ENCODE data around the gene OMD. TPM values are rescaled to one million over a fixed set of nuclear protein-coding genes. Genes with fewer than 3 reads are reported as not detected.

OMD gene
- total RNA-seq, 1 experiment from 2014 or later: not detected

DNA sequence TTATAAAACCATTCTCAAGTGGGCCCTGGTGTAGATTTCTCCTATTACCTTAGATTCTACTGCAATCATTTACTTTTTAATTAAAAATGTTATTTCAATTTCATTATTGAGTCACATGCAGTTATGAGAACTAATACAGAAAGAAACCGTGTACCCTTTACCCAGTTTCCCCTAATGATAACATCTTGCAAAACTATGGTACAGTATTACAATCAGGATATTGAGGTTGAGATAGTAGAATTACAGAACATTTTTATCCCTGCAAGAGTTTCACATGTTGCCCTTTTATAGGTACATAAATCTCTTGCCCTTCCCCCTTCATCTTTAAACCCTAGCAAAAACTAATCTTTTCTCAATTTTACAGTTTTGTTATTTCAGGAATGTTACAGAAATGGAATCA, 11.0 kb upstream of the OMD start:
- H3K27ac ChIP-seq (ENCODE audit: low read depth, low read length): no peak overlapping the region
- ChIA-PET POLR2A (no interaction called here), RAD21 (ENCODE audit: low non-redundant PET in 1 of 2, low total read pairs in 2 of 2, uncharacterized antibody in 2 of 2, unreplicated experiment in 2 of 2) (no interaction called here), CTCF (no interaction called here)
- intact Hi-C loops (cut with micrococcal nuclease): loop anchor here (5.0 kb wide), 1 partner anchor 298 kb away; no protein-coding TSS in a partner anchor
- H4K20me1 ChIP-seq (ENCODE audit: insufficient read depth): no peaks in the 10 kb centered on the region
- TF ChIP-seq, protein P1, sequence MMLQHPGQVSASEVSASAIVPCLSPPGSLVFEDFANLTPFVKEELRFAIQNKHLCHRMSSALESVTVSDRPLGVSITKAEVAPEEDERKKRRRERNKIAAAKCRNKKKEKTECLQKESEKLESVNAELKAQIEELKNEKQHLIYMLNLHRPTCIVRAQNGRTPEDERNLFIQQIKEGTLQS (IDR thresholded peaks at IDR 0.05): no peak
- TF ChIP-seq ZNF274 (IDR thresholded peaks at IDR 0.05; ENCODE audit: low read depth, low read length): no peak
- no peak for TF ChIP-seq TCF7L2 (IDR thresholded peaks at IDR 0.05; ENCODE audit: borderline replicate concordance, extremely low read depth, insufficient read depth, insufficient read length)
- no peak for TF ChIP-seq RAD21 (IDR thresholded peaks at IDR 0.05; ENCODE audit: low read depth)
- H3K27me3 ChIP-seq (ENCODE audit: insufficient read depth, low read length): no peaks in the 10 kb centered on the region
- no peak overlapping the region for H2AFZ ChIP-seq (ENCODE audit: low read depth, low read length, poor library complexity, severe bottlenecking)
- BruUV-seq (replicated peaks): no TSS peak
- no peak overlapping the region for H3K4me2 ChIP-seq (ENCODE audit: low read length)
- DNase-seq (ENCODE audit: low read depth, low spot score): no peak
- H3K4me1 ChIP-seq (ENCODE audit: control insufficient read depth in 1 of 2, insufficient read depth in 2 of 2, low read length in 2 of 2): no peaks in the 10 kb centered on the region
- no peaks in the 10 kb centered on the region for H3K36me3 ChIP-seq (ENCODE audit: control insufficient read depth in 1 of 2, insufficient read depth in 2 of 2, low read length in 2 of 2)
- no peaks in the 10 kb centered on the region for H3K9me3 ChIP-seq (ENCODE audit: control insufficient read depth in 1 of 2, insufficient read depth in 1 of 2, low read depth in 1 of 2, low read length in 2 of 2)
- no peak overlapping the region for H3K4me3 ChIP-seq (replicated peaks in 1 of 2; ENCODE audit: low read depth in 1 of 2, low read length in 2 of 2)
- no peaks in the 10 kb centered on the region for H3K9me2 ChIP-seq (ENCODE audit: insufficient read depth)
- ATAC-seq: no peak
- no peak overlapping the region for H3K9ac ChIP-seq (ENCODE audit: low read length)
- H3K79me2 ChIP-seq (ENCODE audit: insufficient read depth, low read length): no peaks in the 10 kb centered on the region

GRCh38 chr9:92432972-92433548, 8.8 kb upstream of the OMD start:
- Histone ChIP-seq H3K9me2 (ENCODE audit: insufficient read depth) (no peaks in the 10 kb centered on the region), H3K9me3 (ENCODE audit: control insufficient read depth in 1 of 2, insufficient read depth in 1 of 2, low read depth in 1 of 2, low read length in 2 of 2) (no peaks in the 10 kb centered on the region), H3K36me3 (ENCODE audit: control insufficient read depth in 1 of 2, insufficient read depth in 2 of 2, low read length in 2 of 2) (no peaks in the 10 kb centered on the region), H3K27me3 (ENCODE audit: insufficient read depth, low read length) (no peaks in the 10 kb centered on the region), H2AFZ (ENCODE audit: low read depth, low read length, poor library complexity, severe bottlenecking) (no peak overlapping the region), H3K4me2 (ENCODE audit: low read length) (no peak overlapping the region), H4K20me1 (ENCODE audit: insufficient read depth) (no peaks in the 10 kb centered on the region), H3K9ac (ENCODE audit: low read length) (no peak overlapping the region), H3K79me2 (ENCODE audit: insufficient read depth, low read length) (no peaks in the 10 kb centered on the region), H3K4me3 (replicated peaks in 1 of 2; ENCODE audit: low read depth in 1 of 2, low read length in 2 of 2) (no peak overlapping the region), H3K4me1 (ENCODE audit: control insufficient read depth in 1 of 2, insufficient read depth in 2 of 2, low read length in 2 of 2) (no peaks in the 10 kb centered on the region), H3K27ac (ENCODE audit: low read depth, low read length) (no peak overlapping the region)
- ChIA-PET CTCF (no interaction called here), RAD21 (ENCODE audit: low non-redundant PET in 1 of 2, low total read pairs in 2 of 2, uncharacterized antibody in 2 of 2, unreplicated experiment in 2 of 2) (no interaction called here), POLR2A (no interaction called here)
- no peak for ATAC-seq
- intact Hi-C loops (cut with micrococcal nuclease): no loop called here
- TF ChIP-seq EGR1 (IDR thresholded peaks at IDR 0.05; ENCODE audit: low read depth) (no peak), MAX (IDR thresholded peaks at IDR 0.05) (no peak), SRF (IDR thresholded peaks at IDR 0.05; ENCODE audit: low read depth) (no peak), CEBPB (IDR thresholded peaks at IDR 0.05; ENCODE audit: low read depth) (no peak)
- TF ChIP-seq, protein P2, sequence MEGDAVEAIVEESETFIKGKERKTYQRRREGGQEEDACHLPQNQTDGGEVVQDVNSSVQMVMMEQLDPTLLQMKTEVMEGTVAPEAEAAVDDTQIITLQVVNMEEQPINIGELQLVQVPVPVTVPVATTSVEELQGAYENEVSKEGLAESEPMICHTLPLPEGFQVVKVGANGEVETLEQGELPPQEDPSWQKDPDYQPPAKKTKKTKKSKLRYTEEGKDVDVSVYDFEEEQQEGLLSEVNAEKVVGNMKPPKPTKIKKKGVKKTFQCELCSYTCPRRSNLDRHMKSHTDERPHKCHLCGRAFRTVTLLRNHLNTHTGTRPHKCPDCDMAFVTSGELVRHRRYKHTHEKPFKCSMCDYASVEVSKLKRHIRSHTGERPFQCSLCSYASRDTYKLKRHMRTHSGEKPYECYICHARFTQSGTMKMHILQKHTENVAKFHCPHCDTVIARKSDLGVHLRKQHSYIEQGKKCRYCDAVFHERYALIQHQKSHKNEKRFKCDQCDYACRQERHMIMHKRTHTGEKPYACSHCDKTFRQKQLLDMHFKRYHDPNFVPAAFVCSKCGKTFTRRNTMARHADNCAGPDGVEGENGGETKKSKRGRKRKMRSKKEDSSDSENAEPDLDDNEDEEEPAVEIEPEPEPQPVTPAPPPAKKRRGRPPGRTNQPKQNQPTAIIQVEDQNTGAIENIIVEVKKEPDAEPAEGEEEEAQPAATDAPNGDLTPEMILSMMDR (IDR thresholded peaks at IDR 0.05 in 2 of 3, conservative IDR thresholded peaks at IDR 0.05 in 1 of 3; ENCODE audit: borderline replicate concordance in 1 of 3, insufficient read depth in 1 of 3, low read depth in 2 of 3, low read length in 2 of 3): no peak
- TF ChIP-seq, protein P3, sequence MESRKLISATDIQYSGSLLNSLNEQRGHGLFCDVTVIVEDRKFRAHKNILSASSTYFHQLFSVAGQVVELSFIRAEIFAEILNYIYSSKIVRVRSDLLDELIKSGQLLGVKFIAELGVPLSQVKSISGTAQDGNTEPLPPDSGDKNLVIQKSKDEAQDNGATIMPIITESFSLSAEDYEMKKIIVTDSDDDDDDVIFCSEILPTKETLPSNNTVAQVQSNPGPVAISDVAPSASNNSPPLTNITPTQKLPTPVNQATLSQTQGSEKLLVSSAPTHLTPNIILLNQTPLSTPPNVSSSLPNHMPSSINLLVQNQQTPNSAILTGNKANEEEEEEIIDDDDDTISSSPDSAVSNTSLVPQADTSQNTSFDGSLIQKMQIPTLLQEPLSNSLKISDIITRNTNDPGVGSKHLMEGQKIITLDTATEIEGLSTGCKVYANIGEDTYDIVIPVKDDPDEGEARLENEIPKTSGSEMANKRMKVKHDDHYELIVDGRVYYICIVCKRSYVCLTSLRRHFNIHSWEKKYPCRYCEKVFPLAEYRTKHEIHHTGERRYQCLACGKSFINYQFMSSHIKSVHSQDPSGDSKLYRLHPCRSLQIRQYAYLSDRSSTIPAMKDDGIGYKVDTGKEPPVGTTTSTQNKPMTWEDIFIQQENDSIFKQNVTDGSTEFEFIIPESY (IDR thresholded peaks at IDR 0.05; ENCODE audit: extremely low read depth, insufficient replicate concordance, low read length): no peak
- DNase-seq (ENCODE audit: low read depth, low spot score): no peak
- BruUV-seq (replicated peaks): no TSS peak
